GM23338 (cell line): ENCODE data around the gene ORAI2. TPM values are rescaled to one million over a fixed set of nuclear protein-coding genes. Genes with fewer than 3 reads are reported as not detected.

Experiments
- ATAC-seq: fragments of 200-7000 bp; cut with Tn5 transposase; 3 replicates; pipeline ENCODE4 v1.9.1; 2020
- DNase-seq: peaks from one replicate; pipeline ENCODE4 v3.0.0-alpha.2; 2015; ENCODE audit warnings: low spot score
- H2AFZ ChIP-seq: fragments of 200-600 bp; sonication (generic); 2 replicates; pipeline ENCODE4 v1.8.0; 2016; ENCODE audit warnings: antibody characterized with exemption, mild to moderate bottlenecking, moderate library complexity
- H3F3A ChIP-seq: fragments of 200-600 bp; sonication (generic); replicated peaks from 2 replicates; pipeline ENCODE4 v1.8.0; 2017; ENCODE audit warnings: antibody characterized with exemption, mixed run types, low read depth
- H3K27ac ChIP-seq: fragments of 200-600 bp; sonication (generic); 2 replicates; pipeline ENCODE4 v1.6.1; 2016; ENCODE audit warnings: low read depth
- H3K27me3 ChIP-seq: fragments of 200-600 bp; sonication (generic); 2 replicates; pipeline ENCODE4 v1.8.0; 2016; ENCODE audit warnings: mild to moderate bottlenecking, mixed run types, moderate library complexity; ENCODE audit not compliant: insufficient read depth
- H3K36me3 ChIP-seq: fragments of 200-600 bp; sonication (generic); 2 replicates; pipeline ENCODE4 v1.8.0; 2016; ENCODE audit warnings: mild to moderate bottlenecking; ENCODE audit not compliant: insufficient read depth
- H3K4me1 ChIP-seq: fragments of 200-600 bp; sonication (generic); 2 replicates; pipeline ENCODE4 v1.8.0; 2016; ENCODE audit warnings: mild to moderate bottlenecking, moderate library complexity; ENCODE audit not compliant: insufficient read depth
- H3K4me2 ChIP-seq: fragments of 200-600 bp; sonication (generic); 2 replicates; pipeline ENCODE4 v1.7.1; 2017; ENCODE audit warnings: mixed run types
- H3K4me3 ChIP-seq: fragments of 200-600 bp; sonication (generic); 2 replicates; pipeline ENCODE4 v1.6.1; 2016; ENCODE audit warnings: mixed run types
- H3K79me2 ChIP-seq: fragments of 200-600 bp; sonication (generic); replicated peaks from 2 replicates; pipeline ENCODE4 v1.8.0; 2017; ENCODE audit warnings: mild to moderate bottlenecking; ENCODE audit not compliant: insufficient read depth
- H3K9me2 ChIP-seq: fragments of 200-600 bp; sonication (generic); 2 replicates; pipeline ENCODE4 v1.8.0; 2017; ENCODE audit not compliant: insufficient read depth
- H4K20me1 ChIP-seq: fragments of 200-600 bp; sonication (generic); replicated peaks from 2 replicates; pipeline ENCODE4 v1.8.0; 2017; ENCODE audit warnings: mild to moderate bottlenecking; ENCODE audit not compliant: insufficient read depth
- H3K27ac Mint-ChIP-seq: 2 replicates; pipeline ENCODE4 v1.8.0; 2020; ENCODE audit warnings: inconsistent platforms, mild to moderate bottlenecking, moderate library complexity, mixed read lengths
- H3K27me3 Mint-ChIP-seq: 3 replicates; pipeline ENCODE4 v1.8.0; 2022; ENCODE audit warnings: low read depth, mild to moderate bottlenecking, moderate library complexity, mixed read lengths, inconsistent platforms; ENCODE audit not compliant: insufficient read depth, poor library complexity
- H3K36me3 Mint-ChIP-seq: 3 replicates; pipeline ENCODE4 v1.8.0; 2021; ENCODE audit warnings: low read depth, mild to moderate bottlenecking, inconsistent platforms, moderate library complexity, mixed read lengths
- H3K4me1 Mint-ChIP-seq: 3 replicates; pipeline ENCODE4 v1.8.0; 2020; ENCODE audit warnings: mild to moderate bottlenecking, inconsistent platforms, mixed read lengths
- H3K4me3 Mint-ChIP-seq: 3 replicates; pipeline ENCODE4 v1.8.0; 2021; ENCODE audit warnings: moderate library complexity, mild to moderate bottlenecking, inconsistent platforms, mixed read lengths
- H3K9me3 Mint-ChIP-seq: 3 replicates; pipeline ENCODE4 v1.8.0; 2020; ENCODE audit warnings: moderate library complexity, mild to moderate bottlenecking, inconsistent platforms, mixed read lengths
- CREB1 ChIP-seq: fragments of 250-450 bp; sonication (Bioruptor Pico); IDR thresholded peaks from 2 replicates; pipeline ENCODE4 v1.5.0; 2020; ENCODE audit warnings: low read depth, mild to moderate bottlenecking, moderate library complexity
- EZH2 ChIP-seq: fragments of 200-600 bp; sonication (generic); IDR thresholded peaks from one replicate; pipeline ENCODE4 v1.8.0; 2017; ENCODE audit warnings: antibody characterized with exemption, mild to moderate bottlenecking, low read depth; ENCODE audit not compliant: unreplicated experiment
- EZH2phosphoT487 ChIP-seq: fragments of 200-600 bp; sonication (generic); IDR thresholded peaks from one replicate; pipeline ENCODE4 v1.8.1; 2018; ENCODE audit warnings: antibody characterized with exemption; ENCODE audit not compliant: unreplicated experiment
- JUNB ChIP-seq: IDR thresholded peaks from one replicate; pipeline ENCODE4 v1.6.1; 2016; ENCODE audit warnings: antibody characterized with exemption; ENCODE audit not compliant: unreplicated experiment
- NANOG ChIP-seq: IDR thresholded peaks from 2 replicates; pipeline ENCODE4 v1.6.1; 2016; ENCODE audit warnings: antibody characterized with exemption, borderline replicate concordance
- POLR2AphosphoS5 ChIP-seq: IDR thresholded peaks from 2 replicates; pipeline ENCODE4 v1.6.1; 2016; ENCODE audit warnings: antibody characterized with exemption, low read depth
- STAT1 ChIP-seq: IDR thresholded peaks from one replicate; pipeline ENCODE4 v1.6.1; 2016; ENCODE audit warnings: antibody characterized with exemption; ENCODE audit not compliant: unreplicated experiment
- ZNF114 ChIP-seq: fragments of 250-450 bp; sonication (Bioruptor Pico); IDR thresholded peaks from 2 replicates; pipeline ENCODE4 v1.5.0; 2020; ENCODE audit warnings: mild to moderate bottlenecking, moderate library complexity
- ZNF331 ChIP-seq: fragments of 250-450 bp; sonication (Bioruptor Pico); IDR thresholded peaks from 2 replicates; pipeline ENCODE4 v1.5.0; 2020; ENCODE audit warnings: low read depth, mild to moderate bottlenecking, moderate library complexity
- polyA plus RNA-seq: library from polyadenylated mRNA; unstranded; fragments of >200 nt; fragmentation: Nextera tagmentation; extraction: Ambion mirVana; gene quantifications from 2 replicates; pipeline ENCODE4 v1.2.1, GENCODE V29; 2016
- total RNA-seq: library from RNA; depleted of rRNA; stranded (reverse); fragments of >200 nt; shearing (Covaris generic); gene quantifications from 2 replicates; pipeline ENCODE4 v1.2.3, GENCODE V29; 2014
- TF ChIP-seq, protein P1 (sequence below): IDR thresholded peaks from 2 replicates; pipeline ENCODE4 v1.6.1; 2016; ENCODE audit warnings: antibody characterized with exemption
- TF ChIP-seq, protein P2 (sequence below): IDR thresholded peaks from one replicate; pipeline ENCODE4 v1.6.1; 2018; ENCODE audit warnings: antibody characterized with exemption; ENCODE audit not compliant: unreplicated experiment
- TF ChIP-seq, protein P3 (sequence below), 2 experiments: fragments of 200-600 bp in 1 of 2; sonication (generic) in 1 of 2; conservative IDR thresholded peaks; 2 replicates each; pipeline versions ENCODE4 v1.5.1 to v1.6.1; 2016 to 2017; ENCODE audit warnings: antibody characterized with exemption in 2 of 2, low read depth in 2 of 2, mild to moderate bottlenecking in 2 of 2, moderate library complexity in 1 of 2

The ORAI2 gene
- total and polyA plus RNA-seq, 2 experiments from 2014 or later: 6.6 to 33.8 TPM

DNA sequence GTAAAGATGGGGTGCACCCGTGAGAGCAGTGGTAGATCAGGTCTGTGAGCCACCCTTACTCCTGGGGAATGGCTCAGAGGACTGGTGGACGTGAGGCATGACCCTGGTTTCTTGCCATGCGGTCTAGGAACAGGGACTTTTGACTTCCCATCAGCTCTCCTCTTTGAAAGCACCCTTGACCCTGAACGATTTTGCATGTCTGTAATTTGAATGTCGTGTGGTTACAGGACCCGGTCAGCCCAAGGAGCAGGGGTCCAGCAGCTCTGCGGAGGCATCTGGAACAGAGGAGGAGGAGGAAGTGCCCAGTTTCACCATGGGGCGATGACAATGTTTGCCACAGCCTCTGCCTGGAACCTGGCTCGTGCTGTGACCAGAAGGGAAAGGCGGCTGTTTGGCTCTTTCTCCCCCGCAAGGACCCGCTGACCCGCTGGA is 8.6 kb upstream of the ORAI2 start (continued):
- TF ChIP-seq STAT1 (no peak), EZH2phosphoT487 (no peak), EZH2 (no peak), NANOG (no peak), ZNF331 (CRISPR knock-in tag) (no peak), POLR2AphosphoS5 (no peak), ZNF114 (CRISPR knock-in tag) (no peak)
- TF ChIP-seq, protein P1, sequence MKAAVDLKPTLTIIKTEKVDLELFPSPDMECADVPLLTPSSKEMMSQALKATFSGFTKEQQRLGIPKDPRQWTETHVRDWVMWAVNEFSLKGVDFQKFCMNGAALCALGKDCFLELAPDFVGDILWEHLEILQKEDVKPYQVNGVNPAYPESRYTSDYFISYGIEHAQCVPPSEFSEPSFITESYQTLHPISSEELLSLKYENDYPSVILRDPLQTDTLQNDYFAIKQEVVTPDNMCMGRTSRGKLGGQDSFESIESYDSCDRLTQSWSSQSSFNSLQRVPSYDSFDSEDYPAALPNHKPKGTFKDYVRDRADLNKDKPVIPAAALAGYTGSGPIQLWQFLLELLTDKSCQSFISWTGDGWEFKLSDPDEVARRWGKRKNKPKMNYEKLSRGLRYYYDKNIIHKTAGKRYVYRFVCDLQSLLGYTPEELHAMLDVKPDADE: no peak
- TF ChIP-seq, protein P2, sequence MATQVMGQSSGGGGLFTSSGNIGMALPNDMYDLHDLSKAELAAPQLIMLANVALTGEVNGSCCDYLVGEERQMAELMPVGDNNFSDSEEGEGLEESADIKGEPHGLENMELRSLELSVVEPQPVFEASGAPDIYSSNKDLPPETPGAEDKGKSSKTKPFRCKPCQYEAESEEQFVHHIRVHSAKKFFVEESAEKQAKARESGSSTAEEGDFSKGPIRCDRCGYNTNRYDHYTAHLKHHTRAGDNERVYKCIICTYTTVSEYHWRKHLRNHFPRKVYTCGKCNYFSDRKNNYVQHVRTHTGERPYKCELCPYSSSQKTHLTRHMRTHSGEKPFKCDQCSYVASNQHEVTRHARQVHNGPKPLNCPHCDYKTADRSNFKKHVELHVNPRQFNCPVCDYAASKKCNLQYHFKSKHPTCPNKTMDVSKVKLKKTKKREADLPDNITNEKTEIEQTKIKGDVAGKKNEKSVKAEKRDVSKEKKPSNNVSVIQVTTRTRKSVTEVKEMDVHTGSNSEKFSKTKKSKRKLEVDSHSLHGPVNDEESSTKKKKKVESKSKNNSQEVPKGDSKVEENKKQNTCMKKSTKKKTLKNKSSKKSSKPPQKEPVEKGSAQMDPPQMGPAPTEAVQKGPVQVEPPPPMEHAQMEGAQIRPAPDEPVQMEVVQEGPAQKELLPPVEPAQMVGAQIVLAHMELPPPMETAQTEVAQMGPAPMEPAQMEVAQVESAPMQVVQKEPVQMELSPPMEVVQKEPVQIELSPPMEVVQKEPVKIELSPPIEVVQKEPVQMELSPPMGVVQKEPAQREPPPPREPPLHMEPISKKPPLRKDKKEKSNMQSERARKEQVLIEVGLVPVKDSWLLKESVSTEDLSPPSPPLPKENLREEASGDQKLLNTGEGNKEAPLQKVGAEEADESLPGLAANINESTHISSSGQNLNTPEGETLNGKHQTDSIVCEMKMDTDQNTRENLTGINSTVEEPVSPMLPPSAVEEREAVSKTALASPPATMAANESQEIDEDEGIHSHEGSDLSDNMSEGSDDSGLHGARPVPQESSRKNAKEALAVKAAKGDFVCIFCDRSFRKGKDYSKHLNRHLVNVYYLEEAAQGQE: no peak

GRCh38 chr7:102425639-102426267 is 7.6 kb upstream of the ORAI2 start:
- no peak overlapping the region for H3K4me3 Mint-ChIP-seq
- peaks cover 29% of the 10 kb centered on the region for H3K36me3 Mint-ChIP-seq
- no peak for DNase-seq
- no peak for TF ChIP-seq ZNF331 (CRISPR knock-in tag)
- no peak for TF ChIP-seq STAT1
- TF ChIP-seq, protein P1: no peak
- no peak for TF ChIP-seq NANOG
- no peak for TF ChIP-seq EZH2phosphoT487
- TF ChIP-seq JUNB: no peak
- TF ChIP-seq ZNF114 (CRISPR knock-in tag): no peak
- TF ChIP-seq, protein P3, sequence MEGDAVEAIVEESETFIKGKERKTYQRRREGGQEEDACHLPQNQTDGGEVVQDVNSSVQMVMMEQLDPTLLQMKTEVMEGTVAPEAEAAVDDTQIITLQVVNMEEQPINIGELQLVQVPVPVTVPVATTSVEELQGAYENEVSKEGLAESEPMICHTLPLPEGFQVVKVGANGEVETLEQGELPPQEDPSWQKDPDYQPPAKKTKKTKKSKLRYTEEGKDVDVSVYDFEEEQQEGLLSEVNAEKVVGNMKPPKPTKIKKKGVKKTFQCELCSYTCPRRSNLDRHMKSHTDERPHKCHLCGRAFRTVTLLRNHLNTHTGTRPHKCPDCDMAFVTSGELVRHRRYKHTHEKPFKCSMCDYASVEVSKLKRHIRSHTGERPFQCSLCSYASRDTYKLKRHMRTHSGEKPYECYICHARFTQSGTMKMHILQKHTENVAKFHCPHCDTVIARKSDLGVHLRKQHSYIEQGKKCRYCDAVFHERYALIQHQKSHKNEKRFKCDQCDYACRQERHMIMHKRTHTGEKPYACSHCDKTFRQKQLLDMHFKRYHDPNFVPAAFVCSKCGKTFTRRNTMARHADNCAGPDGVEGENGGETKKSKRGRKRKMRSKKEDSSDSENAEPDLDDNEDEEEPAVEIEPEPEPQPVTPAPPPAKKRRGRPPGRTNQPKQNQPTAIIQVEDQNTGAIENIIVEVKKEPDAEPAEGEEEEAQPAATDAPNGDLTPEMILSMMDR (conservative IDR thresholded peaks at IDR 0.05; ENCODE audit: low read depth in 2 of 2): no peak
- TF ChIP-seq POLR2AphosphoS5: no peak
- TF ChIP-seq CREB1 (CRISPR knock-in tag): no peak
- TF ChIP-seq, protein P2: no peak

More at GRCh38 chr7:102425639-102426267, 7.6 kb upstream of the ORAI2 start:
- H3K9me3 Mint-ChIP-seq: no peaks in the 10 kb centered on the region
- Histone ChIP-seq H3K9me2 (no peaks in the 10 kb centered on the region), H3F3A (0 out of 2 replicates have a peak, but pooled peaks cover 6% of the 10 kb centered on the region), H3K36me3 (0 out of 2 replicates have a peak, but pooled peaks cover 4% of the 10 kb centered on the region), H2AFZ (no peak overlapping the region), H4K20me1 (no peaks in the 10 kb centered on the region; the same call in 1 of the 2 replicates), H3K79me2 (no peaks in the 10 kb centered on the region), H3K4me2 (no peak overlapping the region), H3K27me3 (no peaks in the 10 kb centered on the region), H3K4me3 (no peak overlapping the region), H3K27ac (no peak overlapping the region), H3K4me1 (0 out of 2 replicates have a peak, but pooled peaks cover under 1% of the 10 kb centered on the region)
- peak overlapping the region; percentile 77; the same call in 1 of the 2 replicates for H3K27ac Mint-ChIP-seq
- peaks cover 12% of the 10 kb centered on the region for H3K27me3 Mint-ChIP-seq
- H3K4me1 Mint-ChIP-seq: peaks cover 20% of the 10 kb centered on the region
- ATAC-seq: peak; percentile 64
